Activated naive CD8-positive, alpha-beta T cell treated with anti-CD3 and anti-CD28 coated beads, Interleukin-2, amount 50 U/mL, for 16 hours (primary cell): Measurements from ENCODE around the gene MLLT11.
"Not testable (repeated sequence)": the region's sequence is repeated elsewhere in the genome, so short reads cannot be mapped to it uniquely, and the experiment has no call there.

Experiments used
- DNase-seq: peaks from one replicate; pipeline ENCODE4 v3.0.0-alpha.2; 2020; ENCODE audit warnings: low read depth, low spot score

Gene MLLT11

DNA sequence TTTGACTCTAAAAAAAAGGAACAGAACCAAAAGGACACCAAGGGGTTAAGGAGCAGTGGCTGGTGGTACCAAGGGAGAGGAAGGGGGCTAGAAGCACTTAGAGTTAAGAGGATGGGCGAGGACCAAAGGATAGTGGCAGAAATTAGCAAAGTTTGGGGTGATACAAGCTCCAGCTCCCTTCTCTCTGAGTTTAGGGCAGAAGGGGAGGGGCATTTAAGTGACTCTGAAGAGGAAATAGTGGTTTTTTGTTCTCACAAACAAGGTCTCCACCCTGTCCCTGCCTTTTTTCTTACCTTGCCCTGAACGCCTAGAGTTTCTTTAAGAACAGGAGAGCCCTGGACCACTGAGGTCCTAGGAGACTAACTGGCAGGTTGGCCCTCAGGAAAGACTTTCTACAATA, 4.0 kb upstream of the MLLT11 start:
- no peak for DNase-seq

DNA sequence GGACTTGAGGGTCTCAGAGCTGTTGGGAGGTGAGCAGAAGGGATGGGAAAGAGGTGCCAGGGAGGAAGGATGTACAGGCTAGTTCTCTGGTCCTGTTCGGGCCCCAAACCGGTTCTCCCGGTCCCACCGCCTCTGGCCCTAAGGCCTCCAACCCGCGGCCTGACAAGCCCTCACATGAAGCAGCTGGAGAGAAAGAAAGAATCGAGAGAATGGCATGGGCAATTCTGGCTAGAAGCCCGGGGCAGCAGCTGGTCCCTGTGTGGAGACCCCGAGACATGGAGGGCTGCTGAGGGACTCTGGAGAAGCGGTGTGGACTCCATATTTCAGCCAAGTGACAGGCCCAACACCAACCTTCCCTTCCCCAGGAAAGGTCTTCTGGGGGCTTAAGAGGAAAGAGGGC, 1.5 kb upstream of the MLLT11 start:
- no peak for DNase-seq

DNA sequence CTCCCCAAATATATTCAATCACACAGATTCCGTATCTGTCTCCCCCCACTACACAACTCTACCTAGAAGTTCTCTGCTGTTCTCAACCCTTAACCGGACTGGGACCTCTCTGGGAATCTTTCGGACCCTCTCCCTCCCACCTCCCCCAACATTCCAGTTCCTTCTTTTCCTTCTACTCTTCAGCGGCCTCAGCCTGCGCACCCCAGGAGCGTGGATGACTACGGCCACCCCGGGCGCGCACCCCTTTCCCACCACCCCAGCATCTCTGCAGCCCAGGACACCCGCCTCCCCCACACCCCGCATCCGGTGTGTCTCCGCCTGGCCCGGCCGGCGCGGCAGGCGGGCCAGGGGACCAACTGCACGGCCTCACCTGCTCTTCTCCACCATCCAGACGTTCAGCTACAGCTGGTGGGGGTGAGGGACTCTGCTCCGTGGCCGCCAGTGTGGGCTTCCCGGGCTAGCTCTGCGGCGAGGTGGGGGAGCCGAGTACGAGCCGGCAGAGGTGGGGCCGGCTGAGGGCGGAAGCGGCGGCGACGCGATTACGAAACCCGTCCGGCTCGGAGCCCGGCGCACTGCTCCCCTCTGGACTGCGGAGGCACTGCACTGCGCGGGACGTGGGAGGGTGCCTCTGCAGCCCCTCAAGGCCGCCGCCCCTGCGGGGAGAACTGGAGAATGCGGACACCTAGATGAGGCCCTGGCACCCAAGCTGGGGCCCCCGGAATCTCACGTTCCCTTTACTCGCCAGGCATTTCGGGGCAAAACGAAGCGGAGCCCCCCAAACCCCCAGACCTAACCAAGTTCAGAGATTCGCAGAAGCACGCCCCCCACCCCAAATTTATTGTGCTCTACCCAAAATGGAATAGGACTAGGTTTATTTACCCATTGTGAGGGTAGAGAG, 839 bp upstream of the MLLT11 start, which contains the start of gene CDC42SE1:
Gene CDC42SE1 (minus strand): TSS at position 514 of the 898 bp plus-strand sequence. CDS start 3,892 bp downstream, outside the sequence.
- peak; percentile 67 for DNase-seq

DNA sequence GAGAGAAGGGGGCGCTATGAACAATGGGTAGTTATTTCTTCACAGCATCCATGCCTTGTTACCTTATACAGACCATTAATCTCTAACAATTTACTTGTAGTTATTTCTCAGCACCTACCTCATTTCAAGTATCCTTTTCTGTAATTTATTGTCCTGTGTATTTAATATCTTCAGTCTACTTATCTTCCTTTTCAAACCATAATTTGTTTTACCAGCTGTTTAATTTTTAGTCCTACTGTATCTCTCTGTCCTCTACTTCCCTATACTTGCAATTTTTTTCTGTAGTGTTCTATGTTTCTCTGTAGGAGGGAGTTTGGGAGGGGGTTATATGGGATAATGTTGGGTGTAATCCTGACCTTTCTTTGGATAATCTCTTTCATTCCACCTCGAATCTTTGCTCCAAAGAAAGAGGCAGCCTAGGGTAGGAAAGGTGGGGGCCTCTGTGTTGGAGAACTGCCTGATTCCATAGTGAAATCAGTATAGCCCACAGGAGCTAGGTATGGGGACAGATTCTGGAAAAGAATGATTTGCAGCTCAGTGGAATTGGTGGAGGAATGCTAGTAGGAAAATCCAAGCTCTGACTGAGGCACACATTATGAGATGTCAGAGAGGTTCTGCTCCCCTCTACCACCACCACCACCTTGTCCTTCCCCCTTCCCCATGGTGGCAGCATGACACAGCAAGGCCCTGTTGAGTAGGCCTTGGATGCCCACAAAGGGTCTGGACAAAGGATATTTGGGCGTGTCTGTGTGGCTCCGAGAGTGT, 642 bp downstream of the MLLT11 start:
- DNase-seq, result no peak

DNA sequence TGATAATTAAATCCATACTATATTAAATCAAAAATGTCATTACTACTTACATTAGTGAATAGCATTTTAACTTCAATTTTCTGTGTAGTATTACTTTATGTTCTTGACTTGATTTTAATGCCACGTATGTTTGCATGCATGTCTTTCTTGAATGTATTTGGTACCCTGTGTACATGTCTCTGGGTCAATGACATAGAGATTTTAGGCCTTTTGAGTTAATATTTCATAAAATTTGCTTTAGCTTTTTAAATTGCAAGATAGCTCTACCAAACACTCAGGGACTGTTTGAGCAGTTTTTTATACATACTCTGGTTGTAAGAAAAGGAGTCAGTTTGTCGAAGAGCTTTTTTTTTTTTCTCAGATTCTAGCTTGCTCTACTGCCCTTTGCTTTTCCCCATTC, 1.5 kb downstream of the MLLT11 start:
- no peak for DNase-seq

DNA sequence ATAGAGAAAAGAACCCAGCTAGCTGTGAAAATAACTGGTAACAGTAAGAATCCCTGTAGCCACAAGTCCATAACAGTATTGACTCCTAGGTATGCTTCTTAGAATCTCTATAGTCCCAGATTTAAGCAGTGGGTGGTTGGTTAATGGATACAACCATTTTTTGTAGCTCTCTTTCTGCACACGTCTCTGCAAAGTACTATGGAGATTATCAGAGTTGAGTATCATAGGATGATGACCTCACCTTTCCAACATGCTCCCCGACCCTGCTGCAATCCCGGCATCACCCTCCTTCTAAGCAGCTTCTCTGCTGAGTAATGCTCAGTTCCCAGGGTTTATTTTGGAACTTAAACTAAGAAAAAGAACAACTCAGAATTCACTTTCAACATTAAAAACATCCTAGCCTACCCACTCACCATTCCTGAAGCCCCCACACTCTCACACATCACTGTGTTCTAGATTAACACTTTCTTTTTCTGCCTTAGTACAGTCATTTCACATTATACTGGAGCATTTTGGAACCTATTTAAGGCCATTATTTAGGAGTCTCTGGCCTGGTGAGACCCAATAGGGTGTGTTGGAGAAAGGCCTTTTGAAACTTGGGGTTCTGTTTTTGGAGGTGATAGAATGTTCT, 2.7 kb downstream of the MLLT11 start:
- DNase-seq, result no peak

DNA sequence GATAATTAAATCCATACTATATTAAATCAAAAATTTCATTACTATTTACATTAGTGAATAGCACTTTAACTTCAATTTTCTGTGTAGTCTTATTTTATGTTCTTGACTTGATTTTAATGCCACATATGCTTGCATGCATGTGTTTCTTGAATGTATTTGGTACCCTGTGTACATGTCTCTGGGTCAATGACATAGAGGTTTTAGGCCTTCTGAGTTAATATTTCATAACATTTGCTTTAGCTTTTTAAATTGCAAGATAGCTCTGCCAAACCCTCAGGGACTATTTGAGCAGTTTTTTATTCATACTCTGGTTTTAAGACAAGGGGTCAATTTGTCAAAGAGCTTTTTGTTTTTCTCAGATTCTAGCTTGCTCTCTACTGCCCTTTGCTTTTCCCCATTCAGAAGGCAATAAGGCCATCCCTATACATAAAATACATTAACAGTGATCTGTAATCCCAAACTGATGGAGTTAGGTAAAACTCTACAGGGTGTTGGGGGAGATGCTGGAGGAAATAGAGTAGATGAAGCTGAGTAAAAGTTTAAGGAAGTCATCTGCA, 5.0 kb downstream of the MLLT11 start:
- no peak for DNase-seq

DNA sequence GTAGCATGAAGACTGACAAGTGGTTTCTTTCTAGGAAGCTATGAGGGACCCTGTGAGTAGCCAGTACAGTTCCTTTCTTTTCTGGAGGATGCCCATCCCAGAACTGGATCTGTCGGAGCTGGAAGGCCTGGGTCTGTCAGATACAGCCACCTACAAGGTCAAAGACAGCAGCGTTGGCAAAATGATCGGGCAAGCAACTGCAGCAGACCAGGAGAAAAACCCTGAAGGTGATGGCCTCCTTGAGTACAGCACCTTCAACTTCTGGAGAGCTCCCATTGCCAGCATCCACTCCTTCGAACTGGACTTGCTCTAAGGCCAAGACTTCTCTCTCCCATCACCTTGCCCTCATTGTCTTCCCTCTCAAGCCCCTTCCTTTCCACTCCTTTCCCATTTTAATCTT, 7.0 kb downstream of the MLLT11 start:
- DNase-seq, result no peak

DNA sequence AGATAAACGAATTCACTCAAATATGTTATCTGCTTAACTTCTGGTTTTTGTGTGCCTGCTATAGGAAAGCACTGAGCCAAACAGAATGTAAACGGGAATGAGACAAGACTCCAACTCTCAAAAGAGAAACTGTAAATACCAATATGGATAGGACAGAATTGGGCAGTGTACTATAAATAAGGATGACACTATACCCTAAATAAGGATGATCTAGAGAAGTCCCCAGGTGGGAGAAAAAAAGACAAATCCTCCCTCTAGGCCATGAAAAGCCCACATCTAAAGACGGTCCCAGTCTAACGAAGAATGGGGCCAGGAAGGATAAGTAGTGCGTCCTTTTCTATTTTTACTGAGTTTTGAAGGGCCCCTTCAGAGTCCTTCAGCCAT, 8.9 kb downstream of the MLLT11 start:
- no peak for DNase-seq

DNA sequence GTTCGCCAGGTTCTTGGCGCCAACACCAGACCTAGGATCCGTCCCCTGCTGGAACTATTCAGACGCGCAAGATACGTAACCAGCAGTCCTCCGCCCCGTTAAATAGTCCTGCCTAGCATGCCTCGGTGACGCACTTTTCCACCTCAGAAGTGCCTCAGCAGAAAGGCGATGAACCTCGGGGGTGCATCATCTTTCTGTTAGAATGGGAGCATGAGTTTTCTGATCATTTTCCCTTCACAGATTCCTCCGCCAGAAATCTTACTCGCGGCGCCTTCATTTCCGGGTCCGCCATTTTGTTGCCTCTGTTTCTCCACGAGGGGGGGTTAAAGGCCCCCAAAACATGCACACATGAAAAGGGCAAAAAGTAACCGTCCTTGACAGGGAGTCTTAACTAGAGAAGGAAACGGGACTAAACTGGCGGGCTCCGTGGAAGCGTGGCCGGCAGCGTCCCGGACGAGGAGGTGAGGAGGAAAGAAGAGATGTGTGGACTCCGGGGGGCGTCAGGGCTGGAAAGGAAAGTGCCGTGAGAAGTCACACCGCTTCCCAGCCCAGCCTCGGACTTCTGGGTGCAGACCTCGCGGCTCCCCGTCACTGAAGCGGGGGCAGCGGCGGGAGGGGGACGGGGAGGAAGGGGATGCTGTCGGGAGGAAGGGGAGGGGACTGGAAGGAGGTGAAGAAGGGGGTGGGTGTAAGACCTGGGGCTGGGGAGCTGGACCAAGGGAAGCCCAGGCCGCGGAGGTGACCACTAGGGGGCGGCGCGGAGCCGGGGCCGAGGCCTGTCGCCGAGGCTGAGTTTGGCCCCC, 10.5 kb downstream of the MLLT11 start, which contains the start of gene GABPB2:
Gene GABPB2 (plus strand): TSS at position 288 of the 803 bp plus-strand sequence. CDS start 17,429 bp downstream, outside the sequence.
- DNase-seq, result peak; percentile 72

DNA sequence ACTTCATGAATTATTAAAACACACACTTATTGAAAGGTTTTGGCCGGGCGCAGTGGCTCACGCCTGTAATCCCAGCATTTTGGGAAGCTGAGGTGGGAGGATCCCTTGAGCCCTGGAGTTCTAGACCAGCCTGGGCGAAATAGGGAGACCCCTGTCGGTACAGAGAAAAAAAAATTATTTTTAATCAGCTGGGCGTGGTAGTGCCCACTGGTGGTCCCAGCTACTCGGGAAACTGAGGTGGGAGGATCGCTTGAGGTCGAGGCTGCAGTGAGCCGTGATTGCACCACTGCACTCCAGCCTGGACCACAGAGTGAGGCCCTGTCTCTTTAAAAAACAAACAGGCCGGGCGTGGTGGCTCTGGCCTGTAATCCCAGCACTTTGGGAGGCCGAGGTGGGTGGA, 12.0 kb downstream of the MLLT11 start:
- DNase-seq, result no peak

DNA sequence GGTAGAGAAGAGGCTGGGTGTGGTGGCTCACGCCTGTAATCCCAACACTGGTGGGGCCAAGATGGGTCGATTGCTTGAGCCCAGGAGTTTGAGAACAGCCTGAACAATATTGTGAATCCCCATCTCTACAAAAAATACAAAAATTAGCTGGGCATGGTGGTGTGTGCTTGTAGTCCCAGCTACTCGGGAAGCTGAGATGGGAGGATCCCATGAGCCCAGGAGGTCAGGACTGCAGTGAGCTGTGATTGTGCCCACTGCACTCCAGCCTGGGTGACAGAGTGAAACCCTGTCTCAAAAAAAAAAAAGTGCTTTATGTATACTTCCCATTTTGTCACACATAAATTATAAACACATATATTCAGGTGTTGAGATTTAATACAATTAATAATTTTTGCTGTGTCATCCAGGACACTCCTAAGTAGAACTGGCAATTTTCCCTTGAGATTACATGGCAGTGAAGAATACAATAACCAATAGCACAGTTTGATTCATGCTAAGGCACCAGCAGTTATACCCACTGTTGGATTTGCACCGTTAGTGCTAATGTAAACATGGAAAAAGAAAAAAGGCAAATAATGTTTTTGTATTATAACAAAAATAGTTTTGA, 25.9 kb downstream of the MLLT11 start:
- no peak for DNase-seq

DNA sequence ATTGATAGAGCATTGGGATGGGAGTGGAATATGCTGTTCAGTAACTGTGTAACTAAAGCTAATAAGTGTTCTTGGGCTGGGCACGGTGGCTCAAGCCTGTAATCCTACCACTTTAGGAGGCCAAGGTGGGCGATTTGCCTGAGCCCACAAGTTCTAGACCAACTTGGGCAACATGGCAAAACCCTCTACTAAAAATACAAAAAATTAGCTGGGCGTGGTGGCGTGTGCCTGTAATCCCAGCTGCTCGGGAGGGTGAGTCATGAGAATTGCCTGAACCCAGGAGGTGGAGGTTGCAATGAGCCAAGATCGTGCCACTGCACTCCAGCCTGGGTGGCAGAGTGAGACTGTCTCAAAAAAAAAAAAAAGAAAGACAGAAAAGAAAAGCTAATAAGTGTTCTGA, 37.2 kb downstream of the MLLT11 start:
- DNase-seq, result not testable (repeated sequence)

DNA sequence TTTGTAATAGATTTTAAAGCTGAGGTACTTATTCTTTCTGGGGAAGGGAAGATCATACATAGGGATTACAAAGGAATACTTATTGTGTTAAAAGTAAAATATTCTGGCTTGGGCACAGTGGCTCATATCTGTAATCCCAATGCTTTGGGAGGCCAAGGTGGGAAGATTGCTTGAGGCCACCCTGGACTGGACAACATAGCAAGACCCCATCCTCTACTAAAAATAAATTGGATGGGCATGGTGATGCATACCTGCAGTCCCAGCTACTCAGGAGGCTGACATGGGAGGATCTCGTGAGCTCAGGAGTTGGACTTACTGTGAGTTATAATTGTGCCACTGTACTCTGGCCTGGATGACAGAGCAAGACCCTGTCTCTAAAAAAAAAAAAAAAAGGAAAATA, 37.9 kb downstream of the MLLT11 start:
- DNase-seq, result no peak

DNA sequence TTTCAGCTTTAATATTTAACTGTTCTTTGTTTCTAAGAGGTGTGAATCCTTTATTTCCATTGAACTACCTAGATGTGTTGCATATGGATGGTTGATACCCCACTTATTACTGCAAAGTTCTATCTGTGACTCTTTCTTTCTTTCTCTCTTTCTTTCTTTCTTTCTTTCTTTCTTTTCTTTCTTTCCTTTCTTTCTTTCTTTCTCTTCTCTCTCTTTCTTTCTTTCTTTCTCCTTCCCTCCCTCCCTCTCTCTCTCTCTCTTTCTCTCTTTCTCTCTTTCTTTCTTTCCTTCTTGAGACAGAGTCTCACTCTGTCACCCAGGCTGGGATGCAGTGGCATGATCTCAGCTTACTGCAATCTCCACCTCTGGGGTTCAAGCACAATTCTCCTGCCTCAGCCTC, 44.4 kb downstream of the MLLT11 start:
- DNase-seq, result no peak

DNA sequence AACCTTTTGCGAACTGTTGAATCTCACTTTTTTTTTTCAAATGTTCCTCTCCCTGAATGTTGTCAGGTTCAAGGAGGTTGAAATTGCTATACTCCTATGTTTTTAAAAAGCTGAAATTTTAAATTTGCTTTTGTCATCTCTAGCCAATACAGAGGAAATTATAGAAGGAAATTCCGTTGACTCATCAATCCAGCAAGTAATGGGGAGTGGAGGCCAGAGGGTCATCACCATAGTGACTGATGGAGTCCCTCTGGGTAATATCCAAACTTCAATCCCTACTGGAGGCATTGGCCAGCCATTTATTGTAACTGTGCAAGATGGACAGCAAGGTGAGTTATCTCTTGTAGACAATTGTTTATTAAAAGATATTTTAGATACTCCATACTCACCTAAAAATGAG, 46.7 kb downstream of the MLLT11 start:
- no peak for DNase-seq

DNA sequence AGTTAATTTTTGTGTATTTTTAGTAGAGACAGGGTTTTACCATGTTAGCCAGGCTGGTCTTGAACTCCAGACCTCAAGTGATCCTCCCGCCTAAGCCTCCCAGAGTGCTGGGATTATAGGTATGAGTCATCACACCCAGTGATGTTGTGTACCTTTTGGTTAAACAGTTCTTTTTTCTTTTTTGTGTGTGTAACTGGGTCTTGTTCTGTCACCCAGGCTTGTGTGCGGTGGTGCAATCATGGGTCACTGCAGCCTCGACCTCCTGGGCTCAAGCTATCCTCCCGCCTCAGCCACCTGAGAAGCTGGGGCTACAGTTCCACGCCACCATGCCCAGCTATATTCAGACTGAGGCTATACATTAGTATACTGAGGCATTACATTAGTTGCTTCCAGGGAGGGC, 48.1 kb downstream of the MLLT11 start:
- no peak for DNase-seq

DNA sequence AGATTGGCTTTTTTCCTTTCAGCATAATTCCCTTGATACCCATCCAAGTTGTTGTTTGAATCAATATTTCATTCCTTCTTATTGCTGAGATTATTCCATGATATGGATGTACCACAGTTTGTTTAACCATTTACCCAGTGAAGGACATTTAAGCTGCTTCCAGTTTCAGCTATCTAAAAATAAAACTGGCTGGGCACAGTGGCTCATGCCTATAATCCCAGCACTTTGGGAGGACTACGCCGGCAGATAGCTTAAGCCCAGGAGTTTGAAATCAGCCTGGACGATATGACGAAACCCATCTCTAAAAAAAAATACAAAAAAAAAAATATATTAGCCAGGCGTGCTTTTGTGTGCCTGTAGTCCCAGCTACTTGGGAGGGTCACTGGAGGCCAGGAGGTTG, 53.7 kb downstream of the MLLT11 start:
- DNase-seq, result no peak
